Activated naive CD4-positive, alpha-beta T cell treated with anti-CD3 and anti-CD28 coated beads, Interleukin-2, amount 10 ng/mL, durations not matched to agents 7 days and 5 days (primary cell): ENCODE measurements around the gene GPR157.

Experiments used
- CTCF ChIA-PET: fragments of 350-600 bp; sonication (Branson Sonifier 250); formaldehyde crosslinking; loops from one replicate; lab custom pipeline; 2021; ENCODE audit warnings: antibody characterized with exemption; lab: Charles Lee
- DNase-seq: peaks from one replicate; pipeline ENCODE4 v3.0.0-alpha.2; 2020
- H3K27ac Mint-ChIP-seq: one replicate; pipeline ENCODE4 v1.8.0; 2021; ENCODE audit warnings: mild to moderate bottlenecking, moderate library complexity, mixed read lengths
- H3K27me3 Mint-ChIP-seq: one replicate; pipeline ENCODE4 v1.8.0; 2021; ENCODE audit warnings: mild to moderate bottlenecking, mixed read lengths
- H3K36me3 Mint-ChIP-seq: one replicate; pipeline ENCODE4 v1.8.0; 2021; ENCODE audit warnings: mixed read lengths
- H3K4me1 Mint-ChIP-seq: one replicate; pipeline ENCODE4 v1.8.0; 2021; ENCODE audit warnings: mixed read lengths
- H3K4me3 Mint-ChIP-seq: one replicate; pipeline ENCODE4 v1.8.0; 2021; ENCODE audit warnings: mild to moderate bottlenecking, moderate library complexity, mixed read lengths
- H3K9me3 Mint-ChIP-seq: one replicate; pipeline ENCODE4 v1.8.0; 2021; ENCODE audit warnings: mixed read lengths

Gene GPR157

DNA sequence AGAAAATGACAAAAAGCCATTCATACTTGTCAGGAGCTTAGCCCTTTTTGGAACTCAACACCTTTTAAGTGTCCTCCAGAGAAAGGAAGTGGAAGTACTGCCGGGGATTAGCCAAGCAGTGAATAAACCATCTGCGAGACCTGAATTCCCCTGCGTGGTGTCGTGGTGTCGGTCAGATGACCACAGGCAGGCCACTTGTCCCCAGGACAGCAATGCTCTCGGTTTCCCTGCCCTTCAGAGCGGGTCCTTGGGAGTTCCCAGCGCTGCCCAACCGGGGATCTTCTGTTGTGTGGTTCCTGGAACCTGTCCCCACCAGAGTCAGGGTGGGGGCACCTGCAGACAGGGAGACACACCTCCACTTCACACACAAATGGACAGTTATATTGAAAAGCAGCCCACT lies 9.2 kb downstream of the GPR157 start:
- H3K27me3 Mint-ChIP-seq, result peaks cover 24% of the 10 kb centered on the region
- H3K4me3 Mint-ChIP-seq, result no peak overlapping the region
- CTCF ChIA-PET, result interaction anchor here (2.8 kb wide), 1 partner anchor 8 kb away, joined by 15 read pairs; no protein-coding TSS in a partner anchor
- no peak for DNase-seq
- no peaks in the 10 kb centered on the region for H3K9me3 Mint-ChIP-seq
- peaks cover 20% of the 10 kb centered on the region for H3K4me1 Mint-ChIP-seq
- no peak overlapping the region for H3K27ac Mint-ChIP-seq
- H3K36me3 Mint-ChIP-seq, result no peaks in the 10 kb centered on the region

DNA sequence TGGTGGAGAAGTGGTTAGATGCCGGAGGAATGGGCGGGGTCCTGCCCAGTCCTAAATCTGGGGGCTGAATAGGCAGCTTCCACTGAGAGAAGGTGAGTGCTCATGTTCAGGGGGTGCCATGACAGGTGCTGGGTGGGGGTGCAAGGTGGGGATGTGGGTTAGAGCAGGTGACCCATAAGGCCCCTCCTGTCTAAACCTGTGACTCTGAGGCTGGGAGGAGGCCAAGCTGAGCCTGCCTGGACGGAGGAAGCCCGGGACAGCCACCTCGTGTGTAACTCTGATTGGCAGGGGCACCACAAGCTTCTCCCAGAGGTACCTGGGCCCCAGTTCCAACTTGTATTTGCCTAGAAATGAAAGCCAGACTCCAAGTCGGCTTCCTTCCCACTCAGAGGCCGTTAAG lies 10.7 kb downstream of the GPR157 start:
- Mint-ChIP-seq H3K36me3 (no peaks in the 10 kb centered on the region), H3K4me3 (no peak overlapping the region), H3K27me3 (peaks cover 26% of the 10 kb centered on the region), H3K27ac (no peak overlapping the region), H3K4me1 (peaks cover 22% of the 10 kb centered on the region), H3K9me3 (no peaks in the 10 kb centered on the region)
- CTCF ChIA-PET, result interaction anchor here (1.5 kb wide), 1 partner anchor 9 kb away, joined by 3 read pairs; no protein-coding TSS in a partner anchor
- no peak for DNase-seq

DNA sequence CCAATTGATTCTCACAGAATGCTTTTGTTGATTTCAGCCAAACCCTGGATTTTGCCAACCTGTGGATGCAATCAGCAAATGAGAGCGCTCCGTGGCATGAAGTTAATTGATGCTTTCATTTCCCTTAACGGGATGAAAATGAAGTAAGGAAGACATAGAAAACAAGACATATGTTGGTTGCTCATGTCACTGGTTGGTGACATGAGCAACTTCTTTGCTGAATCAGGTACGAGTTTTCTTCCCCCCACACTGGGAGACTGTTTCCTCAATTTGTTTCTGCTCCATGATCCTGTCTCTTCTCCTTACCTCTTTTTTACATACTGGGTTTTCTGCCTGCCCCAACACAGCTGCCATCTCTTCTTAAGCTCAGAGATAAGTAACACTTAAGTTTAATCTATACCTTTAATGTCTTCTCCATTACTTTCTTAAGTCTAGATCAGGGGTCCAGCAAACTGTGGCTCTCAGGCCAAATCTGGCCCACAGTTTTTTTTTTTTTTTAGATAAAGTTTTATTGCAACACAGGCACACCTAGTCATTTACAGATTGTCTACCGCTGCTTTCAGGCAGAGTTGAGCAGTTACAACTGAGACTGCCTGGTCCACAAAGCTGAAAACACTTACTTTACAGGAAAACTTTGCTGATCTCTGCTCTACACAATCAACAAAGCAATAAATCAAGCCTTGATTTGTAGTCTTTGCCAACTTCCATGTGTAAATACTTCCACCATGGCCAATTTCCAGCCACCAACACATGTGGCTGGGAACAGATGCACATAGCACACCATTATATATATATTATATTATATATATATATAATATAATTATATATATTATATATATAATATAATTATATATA lies 13.3 kb downstream of the GPR157 start:
- CTCF ChIA-PET, result interaction anchor here (0.6 kb wide), 1 partner anchor 292 kb away, joined by 3 read pairs; no protein-coding TSS in a partner anchor
- Mint-ChIP-seq H3K36me3 (no peaks in the 10 kb centered on the region), H3K27ac (no peak overlapping the region), H3K4me1 (peaks cover 22% of the 10 kb centered on the region), H3K9me3 (no peaks in the 10 kb centered on the region), H3K4me3 (no peak overlapping the region), H3K27me3 (peaks cover 22% of the 10 kb centered on the region)
- DNase-seq, result no peak

DNA sequence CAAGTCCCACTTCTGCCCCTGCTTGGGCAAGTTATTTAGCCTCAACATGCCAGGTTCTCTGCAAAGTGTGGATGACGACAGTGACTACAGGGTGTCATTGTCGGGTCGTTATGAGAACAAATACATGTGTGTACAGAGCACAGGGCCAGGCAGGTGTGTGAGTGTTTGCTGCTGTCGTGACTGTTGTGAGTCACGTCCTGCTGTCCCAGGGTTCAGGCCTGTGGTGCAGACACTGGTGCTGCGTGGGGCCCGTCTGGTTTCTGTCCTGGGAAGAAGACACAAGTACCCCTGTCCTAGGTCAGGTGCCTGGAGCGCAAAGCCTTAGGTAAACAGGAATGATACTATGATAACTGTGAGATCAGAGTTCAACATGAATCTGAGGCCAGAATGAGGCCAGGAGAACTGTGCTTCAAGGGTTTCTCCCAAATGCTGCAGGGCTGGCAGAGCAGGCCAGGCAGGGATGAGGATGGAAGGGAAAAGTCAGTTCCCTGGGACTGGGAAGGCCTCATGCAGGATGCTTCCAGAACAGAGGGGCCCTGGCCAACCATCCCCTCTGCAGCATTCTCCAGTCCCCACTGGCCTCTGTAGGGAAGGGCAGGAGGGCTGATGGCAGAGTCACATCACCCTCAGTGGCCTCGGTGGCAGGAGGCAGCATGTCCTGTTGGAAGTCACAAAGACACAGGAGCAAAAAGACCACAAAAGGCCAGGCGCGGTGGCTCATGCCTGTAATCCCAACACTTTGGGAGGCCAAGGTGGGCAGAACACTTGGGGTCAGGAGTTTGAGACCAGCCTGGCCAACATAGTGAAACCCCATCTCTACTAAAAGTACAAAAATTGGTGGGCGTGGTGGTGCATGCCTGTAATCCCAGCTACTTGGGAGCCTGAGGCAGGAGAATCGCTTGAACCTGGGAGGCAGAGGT lies 15.7 kb downstream of the GPR157 start:
- DNase-seq, result no peak
- Mint-ChIP-seq H3K27ac (no peak overlapping the region), H3K9me3 (no peaks in the 10 kb centered on the region), H3K4me3 (no peak overlapping the region), H3K4me1 (peaks cover 22% of the 10 kb centered on the region), H3K36me3 (no peaks in the 10 kb centered on the region), H3K27me3 (peaks cover 14% of the 10 kb centered on the region)
- CTCF ChIA-PET, result interaction anchor here (2.7 to 4.3 kb wide), 4 partner anchors 8 to 137 kb away, joined by 7 to 62 read pairs (median 15); no protein-coding TSS in a partner anchor

DNA sequence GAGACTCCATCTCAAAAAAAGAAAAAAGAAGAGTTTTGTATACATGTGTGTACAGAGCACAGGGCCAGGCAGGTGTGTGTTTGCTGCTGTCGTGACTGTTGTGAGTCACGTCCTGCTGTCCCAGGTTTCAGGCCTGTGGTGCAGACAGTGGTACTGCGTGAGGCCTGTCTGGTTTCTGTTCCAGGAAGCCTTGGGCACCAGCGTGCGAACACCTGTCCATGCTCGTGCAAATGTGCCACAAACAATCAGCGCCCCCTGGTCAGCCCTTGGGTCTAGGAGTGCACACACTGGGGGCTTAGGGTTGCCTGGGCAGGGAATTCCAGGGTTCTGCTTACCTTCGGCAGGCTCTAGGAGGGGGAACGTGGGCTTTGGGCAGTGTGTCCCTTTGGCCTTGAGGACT lies 16.9 kb downstream of the GPR157 start:
- peaks cover 22% of the 10 kb centered on the region for H3K4me1 Mint-ChIP-seq
- no peaks in the 10 kb centered on the region for H3K9me3 Mint-ChIP-seq
- no peak overlapping the region for H3K4me3 Mint-ChIP-seq
- H3K27me3 Mint-ChIP-seq, result peaks cover 5% of the 10 kb centered on the region
- no peaks in the 10 kb centered on the region for H3K36me3 Mint-ChIP-seq
- CTCF ChIA-PET, result interaction anchor here (1.0 to 4.3 kb wide), 11 partner anchors 9 to 384 kb away, joined by 3 to 62 read pairs (median 7); partner anchors contain the start of gene GPR157
- DNase-seq, result peak; percentile 46
- no peak overlapping the region for H3K27ac Mint-ChIP-seq

DNA sequence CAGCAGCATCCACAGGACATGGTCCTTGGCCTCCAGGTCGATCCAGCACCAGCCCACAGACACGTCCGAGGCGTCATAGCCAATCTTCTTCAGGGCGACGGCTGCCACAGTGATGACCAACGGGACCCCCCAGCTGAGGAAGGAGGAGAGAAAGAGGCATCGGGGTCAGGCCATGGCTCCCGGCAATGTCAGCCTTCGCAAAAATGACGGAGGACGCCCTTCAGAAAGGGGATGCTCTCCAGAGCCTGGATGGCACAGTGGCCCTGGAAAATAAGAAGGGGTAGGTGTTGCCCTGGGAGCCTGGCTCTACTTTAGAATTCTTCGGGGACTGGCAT lies 17.6 kb downstream of the GPR157 start:
- CTCF ChIA-PET, result interaction anchor here (0.6 to 4.3 kb wide), 20 partner anchors 10 to 384 kb away, joined by 3 to 62 read pairs (median 6); partner anchors contain the start of gene GPR157
- Mint-ChIP-seq H3K27ac (no peak overlapping the region), H3K27me3 (peaks cover 5% of the 10 kb centered on the region), H3K36me3 (no peaks in the 10 kb centered on the region), H3K4me3 (no peak overlapping the region), H3K4me1 (peaks cover 22% of the 10 kb centered on the region), H3K9me3 (no peaks in the 10 kb centered on the region)
- no peak for DNase-seq

DNA sequence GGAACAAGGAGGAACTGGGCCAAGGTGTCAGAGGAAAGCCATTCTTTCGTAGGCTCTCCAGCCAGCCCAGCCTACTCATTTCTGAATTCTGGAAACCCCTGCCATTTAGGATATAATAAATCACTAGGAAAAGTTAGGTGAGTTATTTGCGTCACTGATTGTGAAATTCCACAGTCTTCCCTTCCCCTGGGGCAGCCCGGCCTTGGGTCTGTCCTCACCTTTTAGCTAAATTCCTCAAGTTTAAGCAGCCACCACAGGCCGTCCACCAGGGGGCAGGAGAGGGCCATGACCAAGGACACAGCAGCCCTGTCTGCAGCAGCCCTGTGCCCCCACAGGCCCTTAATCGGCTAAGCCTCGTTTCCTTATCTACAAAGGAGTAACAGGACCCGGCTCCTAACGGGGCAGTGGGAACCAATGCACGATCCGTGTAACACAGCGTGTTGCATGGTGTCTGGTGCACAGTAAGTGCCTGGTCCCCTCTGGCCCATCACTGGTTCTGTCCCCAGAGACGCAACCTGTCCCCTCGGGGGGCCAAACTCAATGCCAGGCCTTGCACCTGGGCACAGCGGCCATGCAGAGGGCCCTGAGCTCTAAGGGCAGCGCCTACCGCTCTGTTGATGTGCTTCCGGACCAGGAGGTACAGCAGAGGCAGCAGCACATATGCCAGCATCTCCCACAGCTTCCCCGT lies 18.1 kb downstream of the GPR157 start:
- DNase-seq, result peak; percentile 93
- Mint-ChIP-seq H3K27me3 (peaks cover 5% of the 10 kb centered on the region), H3K27ac (no peak overlapping the region), H3K4me3 (no peak overlapping the region), H3K9me3 (no peaks in the 10 kb centered on the region), H3K36me3 (no peaks in the 10 kb centered on the region), H3K4me1 (peaks cover 22% of the 10 kb centered on the region)
- CTCF ChIA-PET, result interaction anchor here (0.6 to 4.3 kb wide), 26 partner anchors 10 to 385 kb away, joined by 3 to 62 read pairs (median 5); partner anchors contain the start of gene GPR157

DNA sequence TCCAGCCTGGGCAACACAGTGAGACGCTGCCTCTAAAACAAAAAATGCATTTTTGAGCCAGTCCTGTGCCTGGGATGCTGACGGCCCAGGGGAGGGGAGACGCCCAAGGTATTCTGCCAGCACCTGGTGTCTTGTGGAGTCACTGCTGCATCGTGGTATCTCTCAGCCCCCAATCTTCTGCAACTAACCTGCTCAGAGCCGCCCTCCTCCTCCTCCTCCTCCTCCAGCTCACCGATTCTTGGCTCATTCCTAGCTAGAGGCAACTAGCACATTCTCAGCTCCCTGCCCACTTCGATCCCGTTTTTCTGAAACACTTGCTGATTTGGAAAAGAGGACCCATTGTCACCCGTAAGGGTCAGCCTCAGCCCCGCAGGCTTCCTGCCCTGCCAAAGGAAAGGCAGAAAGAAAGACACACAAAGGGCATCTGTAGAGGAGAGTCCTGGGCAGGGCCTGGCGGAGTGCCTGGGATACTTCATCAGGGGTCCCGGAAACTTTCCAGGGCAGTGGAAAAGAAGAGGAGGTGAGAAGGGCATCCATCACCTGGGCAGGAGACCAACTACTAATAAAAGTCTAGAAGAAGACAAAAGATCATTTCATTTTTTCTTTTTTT lies 20.7 kb downstream of the GPR157 start:
- Mint-ChIP-seq H3K27me3 (peaks cover 2% of the 10 kb centered on the region), H3K4me1 (peaks cover 19% of the 10 kb centered on the region), H3K9me3 (no peaks in the 10 kb centered on the region), H3K27ac (no peak overlapping the region), H3K4me3 (no peak overlapping the region), H3K36me3 (no peaks in the 10 kb centered on the region)
- CTCF ChIA-PET, result interaction anchor here (1.0 to 1.5 kb wide), 3 partner anchors 30 to 110 kb away, joined by 3 to 5 read pairs (median 3); no protein-coding TSS in a partner anchor
- no peak for DNase-seq

DNA sequence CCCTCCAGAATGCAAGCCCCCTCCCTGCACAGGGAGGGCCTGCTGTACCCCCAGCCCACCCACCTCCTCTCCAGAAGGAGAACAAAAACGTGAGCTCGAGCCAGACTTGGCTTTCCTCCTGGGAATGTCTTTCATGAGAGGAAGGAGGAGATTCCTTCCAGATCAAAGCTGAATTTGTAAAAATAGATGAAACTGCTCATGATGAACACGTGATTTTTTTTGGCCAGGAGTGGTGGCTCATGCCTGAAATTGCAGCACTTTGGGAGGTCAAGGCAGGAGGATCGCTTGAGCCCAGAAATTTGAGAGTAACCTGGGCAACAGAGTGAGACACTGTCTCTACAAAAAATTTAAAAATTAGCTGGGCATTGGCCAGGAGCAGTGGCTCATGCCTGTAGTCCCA lies 21.8 kb downstream of the GPR157 start:
- no peak overlapping the region for H3K4me3 Mint-ChIP-seq
- H3K27me3 Mint-ChIP-seq, result no peaks in the 10 kb centered on the region
- DNase-seq, result no peak
- H3K9me3 Mint-ChIP-seq, result no peaks in the 10 kb centered on the region
- peaks cover 16% of the 10 kb centered on the region for H3K4me1 Mint-ChIP-seq
- CTCF ChIA-PET, result interaction anchor here (1.1 kb wide), 1 partner anchor 45 kb away, joined by 3 read pairs; no protein-coding TSS in a partner anchor
- no peaks in the 10 kb centered on the region for H3K36me3 Mint-ChIP-seq
- no peak overlapping the region for H3K27ac Mint-ChIP-seq

DNA sequence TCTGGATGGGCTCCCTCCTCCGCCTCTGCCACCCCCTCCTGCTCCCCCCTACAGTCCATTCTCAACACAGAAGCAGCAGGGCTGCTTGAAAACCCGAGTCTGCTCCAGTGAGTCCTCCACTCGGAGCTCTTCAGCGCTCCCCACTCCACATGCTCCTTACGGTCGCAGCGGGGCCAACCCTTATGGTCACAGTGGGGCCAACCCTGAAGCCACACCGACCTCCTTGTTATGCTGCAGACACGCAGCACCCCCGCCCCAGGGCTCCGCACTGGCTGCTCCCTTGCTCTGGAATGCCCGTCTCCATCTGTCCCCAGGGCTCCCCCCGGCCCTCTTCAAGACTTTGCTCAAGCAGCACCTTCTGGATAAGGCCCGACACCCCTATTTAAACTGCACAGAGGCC lies 22.6 kb downstream of the GPR157 start:
- Mint-ChIP-seq H3K9me3 (no peaks in the 10 kb centered on the region), H3K36me3 (no peaks in the 10 kb centered on the region), H3K27ac (no peak overlapping the region), H3K4me3 (no peak overlapping the region), H3K27me3 (no peaks in the 10 kb centered on the region), H3K4me1 (peaks cover 7% of the 10 kb centered on the region)
- CTCF ChIA-PET, result interaction anchor here (0.9 kb wide), 1 partner anchor 90 kb away, joined by 4 read pairs; no protein-coding TSS in a partner anchor
- no peak for DNase-seq

DNA sequence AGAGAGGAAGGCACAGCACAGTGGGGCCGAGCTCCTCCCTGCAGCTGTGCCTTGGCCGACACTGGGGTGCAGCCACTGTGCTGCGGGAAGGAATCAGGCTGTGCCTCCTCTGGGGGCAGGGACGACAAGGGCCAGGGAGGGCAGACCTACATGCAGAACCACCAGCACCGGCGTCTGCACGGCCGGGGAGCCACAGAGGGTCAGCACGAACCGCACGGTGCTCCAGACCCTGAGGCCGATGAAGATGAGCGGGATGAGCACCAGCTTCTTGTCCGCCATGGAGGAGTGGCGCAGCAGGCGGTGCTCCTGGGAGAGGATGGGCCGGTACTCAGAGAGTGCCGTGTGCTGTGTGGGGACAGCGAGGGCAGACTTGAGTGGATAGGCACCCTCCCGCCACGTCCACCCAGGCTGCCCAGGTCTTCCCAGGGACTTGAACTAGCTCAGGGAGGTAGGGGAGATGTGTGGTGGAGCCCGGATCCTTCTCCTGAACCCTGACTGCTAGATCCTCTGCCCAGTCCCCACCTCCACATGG lies 23.5 kb downstream of the GPR157 start:
- Mint-ChIP-seq H3K27ac (no peak overlapping the region), H3K4me3 (no peak overlapping the region), H3K4me1 (no peaks in the 10 kb centered on the region), H3K36me3 (no peaks in the 10 kb centered on the region), H3K9me3 (no peaks in the 10 kb centered on the region), H3K27me3 (no peaks in the 10 kb centered on the region)
- no peak for DNase-seq
- CTCF ChIA-PET, result interaction anchor here (0.9 to 1.0 kb wide), 2 partner anchors 9 to 91 kb away, joined by 3 to 4 read pairs; no protein-coding TSS in a partner anchor

DNA sequence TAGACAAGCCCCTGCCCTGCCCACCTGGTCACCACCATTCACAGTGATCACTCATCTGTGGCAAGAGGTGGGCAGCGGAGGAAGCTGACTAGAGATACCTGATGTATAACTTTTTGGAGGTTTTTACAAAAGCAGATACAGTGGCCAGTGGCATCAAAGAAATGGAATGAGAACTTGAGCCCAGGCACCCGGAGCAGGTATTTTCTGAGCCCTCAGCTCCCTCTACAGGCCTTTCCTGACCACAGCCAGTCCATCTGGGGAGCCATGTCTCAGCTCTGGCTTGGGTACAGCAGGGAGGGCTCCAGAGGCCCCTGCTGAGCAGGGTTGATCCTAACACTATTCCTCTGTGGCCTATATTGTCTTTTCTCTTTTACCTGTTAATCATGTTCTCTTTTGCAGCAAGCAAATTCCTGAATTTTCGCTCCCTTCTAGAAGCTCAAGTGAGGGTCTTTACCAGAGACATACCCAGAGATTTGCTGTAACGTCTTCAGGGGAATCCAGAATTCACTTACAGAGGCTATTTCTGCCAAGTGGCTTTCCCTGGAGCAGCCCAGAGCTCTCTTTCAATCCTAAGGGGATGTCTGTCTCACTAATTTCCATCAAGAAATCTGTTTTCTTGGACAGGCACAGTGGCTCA lies 27.3 kb downstream of the GPR157 start:
- no peaks in the 10 kb centered on the region for H3K4me1 Mint-ChIP-seq
- H3K27ac Mint-ChIP-seq, result peak overlapping the region; percentile 45
- peaks cover 4% of the 10 kb centered on the region for H3K27me3 Mint-ChIP-seq
- no peaks in the 10 kb centered on the region for H3K36me3 Mint-ChIP-seq
- H3K9me3 Mint-ChIP-seq, result no peaks in the 10 kb centered on the region
- H3K4me3 Mint-ChIP-seq, result no peak overlapping the region
- DNase-seq, result peak; percentile 63
- CTCF ChIA-PET, result interaction anchor here (0.8 to 5.2 kb wide), 15 partner anchors 10 to 253 kb away, joined by 3 to 82 read pairs (median 4); no protein-coding TSS in a partner anchor
